Loucy (cell line): Measurements from ENCODE around the gene SPN.
"Not testable (repeated sequence)": the region's sequence is repeated elsewhere in the genome, so short reads cannot be mapped to it uniquely, and the experiment has no call there.

Source experiments
- EZH2phosphoT487 ChIP-seq: fragments of 200-600 bp; IDR thresholded peaks from 2 replicates; pipeline ENCODE4 v1.6.1; 2018; ENCODE audit warnings: antibody characterized with exemption, mild to moderate bottlenecking, moderate library complexity, borderline replicate concordance
- TF ChIP-seq, protein P1 (sequence below): fragments of 200-600 bp; sonication (generic); conservative IDR thresholded peaks from 2 replicates; pipeline ENCODE4 v1.5.1; 2014; ENCODE audit warnings: mild to moderate bottlenecking, antibody characterized with exemption, low read length

DNA sequence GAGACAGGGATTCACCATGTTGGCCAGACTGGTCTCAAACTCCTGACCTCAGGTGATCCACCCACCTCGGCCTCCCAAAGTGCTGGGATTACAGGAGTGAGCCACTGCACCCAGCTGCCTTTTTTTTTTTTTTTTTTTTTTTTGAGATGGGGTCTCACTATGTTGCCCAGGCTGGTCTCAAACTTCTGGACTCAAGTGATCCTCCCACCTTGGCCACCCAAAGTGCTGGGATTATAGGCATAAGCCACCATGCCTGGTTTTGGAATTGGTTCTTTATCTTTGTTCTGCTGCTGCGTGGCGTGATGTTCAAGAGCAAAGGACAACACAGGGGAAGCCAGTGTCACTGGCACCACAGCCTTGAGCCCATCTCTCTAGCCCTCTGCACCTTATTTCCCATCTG lies 32.6 kb downstream of the SPN start:
- TF ChIP-seq, protein P1, sequence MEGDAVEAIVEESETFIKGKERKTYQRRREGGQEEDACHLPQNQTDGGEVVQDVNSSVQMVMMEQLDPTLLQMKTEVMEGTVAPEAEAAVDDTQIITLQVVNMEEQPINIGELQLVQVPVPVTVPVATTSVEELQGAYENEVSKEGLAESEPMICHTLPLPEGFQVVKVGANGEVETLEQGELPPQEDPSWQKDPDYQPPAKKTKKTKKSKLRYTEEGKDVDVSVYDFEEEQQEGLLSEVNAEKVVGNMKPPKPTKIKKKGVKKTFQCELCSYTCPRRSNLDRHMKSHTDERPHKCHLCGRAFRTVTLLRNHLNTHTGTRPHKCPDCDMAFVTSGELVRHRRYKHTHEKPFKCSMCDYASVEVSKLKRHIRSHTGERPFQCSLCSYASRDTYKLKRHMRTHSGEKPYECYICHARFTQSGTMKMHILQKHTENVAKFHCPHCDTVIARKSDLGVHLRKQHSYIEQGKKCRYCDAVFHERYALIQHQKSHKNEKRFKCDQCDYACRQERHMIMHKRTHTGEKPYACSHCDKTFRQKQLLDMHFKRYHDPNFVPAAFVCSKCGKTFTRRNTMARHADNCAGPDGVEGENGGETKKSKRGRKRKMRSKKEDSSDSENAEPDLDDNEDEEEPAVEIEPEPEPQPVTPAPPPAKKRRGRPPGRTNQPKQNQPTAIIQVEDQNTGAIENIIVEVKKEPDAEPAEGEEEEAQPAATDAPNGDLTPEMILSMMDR = not testable (repeated sequence)
- TF ChIP-seq EZH2phosphoT487 = not testable (repeated sequence)
